ENCODE results near the gene ERGIC1.

DNA sequence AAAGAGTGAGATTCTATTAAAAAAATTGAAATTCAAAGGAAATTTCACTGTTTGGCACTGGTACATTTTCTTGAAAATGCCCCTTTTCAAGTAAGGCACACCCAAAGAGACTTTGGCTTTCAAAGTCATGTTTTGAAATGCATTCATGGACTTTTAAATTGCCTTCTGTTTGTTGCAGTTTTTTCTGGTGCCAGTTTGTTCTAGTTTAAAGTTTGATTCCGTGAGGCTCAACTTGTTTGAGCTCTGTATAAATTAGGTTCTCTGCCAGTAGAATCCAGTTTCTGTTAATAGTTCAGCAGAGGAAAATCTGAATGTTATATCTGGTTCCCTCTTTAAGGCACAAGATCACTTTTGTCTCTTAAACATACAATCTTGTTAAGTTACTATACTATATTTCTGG lies 165.9 kb downstream of the ERGIC1 start:
- TF ChIP-seq, protein P1, sequence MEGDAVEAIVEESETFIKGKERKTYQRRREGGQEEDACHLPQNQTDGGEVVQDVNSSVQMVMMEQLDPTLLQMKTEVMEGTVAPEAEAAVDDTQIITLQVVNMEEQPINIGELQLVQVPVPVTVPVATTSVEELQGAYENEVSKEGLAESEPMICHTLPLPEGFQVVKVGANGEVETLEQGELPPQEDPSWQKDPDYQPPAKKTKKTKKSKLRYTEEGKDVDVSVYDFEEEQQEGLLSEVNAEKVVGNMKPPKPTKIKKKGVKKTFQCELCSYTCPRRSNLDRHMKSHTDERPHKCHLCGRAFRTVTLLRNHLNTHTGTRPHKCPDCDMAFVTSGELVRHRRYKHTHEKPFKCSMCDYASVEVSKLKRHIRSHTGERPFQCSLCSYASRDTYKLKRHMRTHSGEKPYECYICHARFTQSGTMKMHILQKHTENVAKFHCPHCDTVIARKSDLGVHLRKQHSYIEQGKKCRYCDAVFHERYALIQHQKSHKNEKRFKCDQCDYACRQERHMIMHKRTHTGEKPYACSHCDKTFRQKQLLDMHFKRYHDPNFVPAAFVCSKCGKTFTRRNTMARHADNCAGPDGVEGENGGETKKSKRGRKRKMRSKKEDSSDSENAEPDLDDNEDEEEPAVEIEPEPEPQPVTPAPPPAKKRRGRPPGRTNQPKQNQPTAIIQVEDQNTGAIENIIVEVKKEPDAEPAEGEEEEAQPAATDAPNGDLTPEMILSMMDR (conservative IDR thresholded peaks at IDR 0.05; ENCODE audit: low read depth in 2 of 2), result no peak
- no peak for TF ChIP-seq POLR2AphosphoS5 (IDR thresholded peaks at IDR 0.05; ENCODE audit: low read depth)
- TF ChIP-seq EZH2 (IDR thresholded peaks at IDR 0.05; ENCODE audit: low read depth, unreplicated experiment), result no peak
- no peak for TF ChIP-seq EZH2phosphoT487 (IDR thresholded peaks at IDR 0.05; ENCODE audit: unreplicated experiment)
